GM19193 (cell line): ENCODE results near the gene SRCIN1.

Experiments
- POLR2A ChIP-seq: IDR thresholded peaks from 4 replicates; pipeline ENCODE4 v1.6.1; 2011; ENCODE audit not compliant: insufficient read depth, insufficient read length; ENCODE audit errors: extremely low read depth

Gene SRCIN1

GRCh38 chr17:38604479-38605403, 1.0 kb downstream of the SRCIN1 start:
- TF ChIP-seq POLR2A = no peak

DNA sequence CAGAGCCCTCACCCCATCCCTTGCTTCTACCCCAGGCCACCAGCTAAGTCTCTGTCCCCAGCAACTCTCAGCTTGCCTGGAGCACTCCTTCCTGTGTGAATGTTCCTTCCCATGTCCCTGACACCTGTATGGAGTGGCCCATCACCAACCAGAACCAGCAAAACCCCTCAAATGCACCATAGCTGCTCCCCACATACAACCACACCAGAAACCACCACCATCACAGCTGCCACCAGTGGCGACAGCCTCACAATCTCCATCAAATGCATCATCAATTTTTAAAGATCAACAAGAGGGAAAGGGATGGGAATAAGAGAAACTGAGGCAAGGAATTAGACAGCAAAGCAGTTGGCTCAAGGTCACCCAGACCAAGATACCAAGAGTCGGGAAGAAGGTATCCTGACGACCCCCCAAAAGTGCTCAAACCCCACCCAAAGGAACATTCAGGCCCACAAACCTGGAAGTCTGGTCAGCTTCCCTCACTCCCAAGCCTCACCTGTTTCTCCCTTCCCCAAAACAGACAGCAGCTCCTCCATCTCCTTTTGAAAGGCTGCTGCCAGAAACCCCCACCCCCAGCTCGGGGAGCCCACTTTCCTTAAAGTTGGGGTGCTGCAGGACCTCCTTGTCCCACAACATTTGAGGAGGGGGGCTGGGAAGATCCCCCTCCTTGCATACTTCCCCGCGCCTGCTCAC, 1.8 kb downstream of the SRCIN1 start:
- TF ChIP-seq POLR2A = no peak

GRCh38 chr17:38602956-38603785, 2.6 kb downstream of the SRCIN1 start:
- TF ChIP-seq POLR2A = no peak

- TF ChIP-seq POLR2A = no peak
Observed at GRCh38 chr17:38602453-38602852, 3.3 kb downstream of the SRCIN1 start.

DNA sequence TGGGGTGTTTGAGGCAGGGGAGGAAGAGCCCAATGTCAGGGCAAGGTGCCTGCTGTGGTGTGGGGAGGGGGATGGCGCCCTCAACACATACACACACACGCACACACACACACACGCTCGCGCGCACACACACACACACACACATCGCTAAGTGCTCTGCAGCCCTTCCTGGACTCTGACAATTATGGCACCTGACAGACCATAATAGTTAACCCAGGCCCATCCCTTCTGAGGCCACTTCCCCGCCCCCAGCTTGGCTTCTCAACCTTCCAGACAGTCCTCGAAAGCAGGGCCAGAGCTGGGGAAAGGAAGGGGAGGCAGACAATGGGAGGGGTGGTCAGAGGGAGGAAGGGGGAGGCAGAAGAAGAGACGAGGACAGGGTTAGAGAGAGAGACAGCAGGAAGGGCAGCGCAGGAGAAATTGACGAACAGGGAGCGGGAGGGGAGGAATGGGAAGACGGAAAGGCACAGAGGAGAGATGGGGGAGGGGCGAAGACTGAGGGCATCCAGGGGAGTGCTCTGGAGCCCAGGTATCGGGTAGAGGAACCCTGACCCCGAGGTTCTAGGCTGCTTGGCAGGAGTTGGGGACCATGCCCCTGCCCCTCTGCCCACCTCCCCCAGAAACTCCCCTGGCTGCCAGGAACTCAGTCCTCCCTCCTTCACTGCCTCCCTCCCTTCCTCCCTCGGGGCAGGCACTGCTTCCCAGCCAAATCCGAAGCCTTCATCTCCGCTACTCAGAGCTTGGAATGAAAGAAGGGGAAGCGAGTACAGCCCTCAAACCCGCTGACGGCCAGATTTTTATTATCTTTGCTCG, 4.0 kb downstream of the SRCIN1 start:
- TF ChIP-seq POLR2A = no peak

DNA sequence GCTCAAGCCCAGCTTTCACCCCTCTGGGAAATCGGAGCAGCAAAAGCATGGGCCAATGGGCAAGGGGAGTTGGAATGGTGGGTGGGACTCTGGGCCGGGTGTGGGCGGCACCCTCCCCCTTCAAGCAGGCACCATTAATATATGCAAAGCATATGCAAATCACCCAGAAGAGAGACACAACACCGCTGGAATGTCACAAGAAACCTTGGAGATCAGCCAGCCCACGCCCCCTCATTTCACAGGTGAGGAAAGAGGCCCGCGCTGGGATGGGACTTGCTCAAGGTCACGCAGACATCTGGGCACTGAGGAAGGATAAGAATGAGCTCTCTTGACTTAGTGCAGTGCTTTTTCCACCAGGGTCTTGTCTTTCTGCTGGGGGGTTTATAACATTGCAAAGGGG, 4.8 kb downstream of the SRCIN1 start:
- no peak for TF ChIP-seq POLR2A

DNA sequence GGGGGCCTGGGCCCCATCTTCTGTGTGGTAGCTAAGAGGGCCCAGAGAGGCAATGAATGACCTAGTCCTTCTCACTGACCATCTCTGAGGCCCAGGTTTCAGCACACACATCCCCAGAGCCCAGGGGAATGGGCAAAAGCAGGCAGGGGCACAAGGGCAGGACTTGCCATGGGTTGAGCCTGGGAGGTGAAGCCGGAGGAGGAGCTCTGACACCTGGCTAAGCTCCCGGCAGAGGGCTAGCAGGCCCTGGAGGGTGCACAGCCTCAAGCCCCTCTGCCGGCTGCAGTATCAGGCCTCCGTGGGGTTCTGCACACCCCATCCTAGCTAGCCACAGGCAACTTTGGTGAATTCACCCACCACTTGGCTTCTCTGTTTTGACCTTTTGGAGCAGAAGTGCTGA, 5.3 kb downstream of the SRCIN1 start:
- TF ChIP-seq POLR2A = no peak

DNA sequence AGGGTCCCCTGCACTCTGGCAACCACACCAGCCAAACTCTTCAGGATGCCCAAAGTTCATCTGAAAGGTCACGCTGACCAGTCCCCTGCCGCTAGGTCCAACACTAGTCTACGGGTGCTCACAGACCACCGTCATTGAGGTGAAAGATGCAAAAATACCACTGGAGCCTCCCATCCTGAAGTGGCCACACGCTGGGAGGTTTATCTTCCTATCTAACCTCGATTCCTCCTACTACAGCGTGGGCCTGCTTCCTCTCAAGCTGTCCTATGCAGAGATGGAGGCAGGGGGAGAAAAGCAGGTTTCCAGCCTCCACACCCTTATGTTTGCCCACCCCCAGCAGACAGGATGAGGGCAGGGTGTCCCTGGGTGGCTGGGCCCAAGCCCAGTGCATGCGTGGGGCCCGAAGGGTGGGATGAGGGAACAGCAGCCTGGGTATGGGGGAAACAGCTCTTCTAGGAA, 6.3 kb downstream of the SRCIN1 start:
- no peak for TF ChIP-seq POLR2A

- TF ChIP-seq POLR2A = no peak
Observed at GRCh38 chr17:38598995-38599394, 6.8 kb downstream of the SRCIN1 start.

- no peak for TF ChIP-seq POLR2A
Observed at GRCh38 chr17:38598536-38598935, 7.2 kb downstream of the SRCIN1 start.

DNA sequence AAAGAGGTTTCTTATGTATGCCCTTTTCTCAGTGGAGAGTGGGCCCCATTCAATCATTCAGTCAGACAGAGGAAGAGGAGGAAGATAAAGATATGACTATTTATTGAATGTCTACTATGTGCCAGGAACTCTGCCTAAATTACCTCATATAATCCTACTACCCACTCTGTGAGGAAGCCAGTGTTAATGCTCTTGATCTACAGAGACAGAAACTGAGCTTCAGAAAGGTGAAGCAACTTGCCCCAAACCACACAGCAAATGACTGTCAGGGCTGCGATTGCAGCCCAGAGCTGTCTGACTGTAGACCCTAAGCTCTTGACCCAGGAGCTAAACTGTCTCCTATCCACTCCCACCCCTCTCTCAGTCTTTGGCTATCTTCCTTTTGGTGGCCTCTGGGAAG, 8.4 kb downstream of the SRCIN1 start:
- no peak for TF ChIP-seq POLR2A

DNA sequence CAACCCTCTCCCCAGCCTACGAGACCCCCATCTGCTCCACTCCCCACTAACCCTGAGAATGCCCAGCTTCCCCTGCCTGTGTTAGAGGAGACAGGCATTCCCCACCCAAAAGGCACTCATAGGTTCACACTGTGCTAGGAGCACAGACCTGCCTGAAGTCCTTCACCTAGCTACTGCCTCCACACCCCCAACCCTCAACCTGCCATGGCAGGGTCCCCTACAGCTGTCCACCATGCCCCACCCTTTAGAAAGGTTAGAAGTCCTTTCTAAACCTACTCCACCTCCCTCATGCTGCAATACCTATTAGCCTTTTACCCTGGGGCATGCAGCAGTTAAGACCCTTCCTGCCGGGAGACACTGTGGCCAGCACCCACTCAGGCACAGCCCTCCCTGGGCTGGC, 9.1 kb downstream of the SRCIN1 start:
- no peak for TF ChIP-seq POLR2A

- no peak for TF ChIP-seq POLR2A
Observed at GRCh38 chr17:38595892-38596291, 9.9 kb downstream of the SRCIN1 start.

DNA sequence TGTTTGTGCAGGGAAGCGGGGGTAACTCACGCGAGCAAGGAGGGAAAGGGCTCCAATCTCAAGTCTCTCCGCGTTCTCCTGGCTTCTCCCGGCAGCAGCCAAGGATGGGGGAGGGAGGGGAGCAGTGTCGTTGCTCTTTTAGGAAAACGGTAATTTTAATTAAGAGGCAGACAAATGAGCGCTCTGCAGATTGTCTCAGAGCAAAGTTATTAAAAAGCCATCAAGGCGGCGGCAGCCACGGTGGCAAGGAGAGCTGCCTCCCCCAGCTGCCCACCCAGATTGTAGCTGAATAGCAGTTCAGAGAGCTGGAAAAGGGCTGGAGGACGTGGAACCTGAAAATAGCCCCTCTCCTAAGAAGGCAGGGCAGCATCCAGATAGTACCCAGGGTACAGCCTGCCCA, 11.6 kb downstream of the SRCIN1 start:
- TF ChIP-seq POLR2A = no peak

DNA sequence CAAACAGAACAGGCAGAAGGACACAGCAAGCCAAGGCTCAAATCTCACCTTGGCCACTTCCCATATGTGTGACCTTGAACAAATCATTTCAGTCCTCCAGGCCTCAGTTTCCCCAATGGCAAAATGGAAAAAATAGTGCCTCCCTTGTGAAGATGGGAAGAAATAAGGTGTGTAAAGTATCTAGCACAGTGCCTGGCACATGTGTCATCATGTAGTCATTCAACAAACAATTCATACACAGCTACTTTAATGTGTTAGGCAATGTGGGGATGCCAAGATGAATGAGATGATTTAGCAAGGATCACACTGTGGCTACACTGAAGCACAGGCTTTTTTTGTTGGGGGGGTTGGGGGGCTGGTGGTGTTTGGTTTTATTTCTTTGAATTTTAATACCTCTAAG, 13.3 kb downstream of the SRCIN1 start:
- no peak for TF ChIP-seq POLR2A

DNA sequence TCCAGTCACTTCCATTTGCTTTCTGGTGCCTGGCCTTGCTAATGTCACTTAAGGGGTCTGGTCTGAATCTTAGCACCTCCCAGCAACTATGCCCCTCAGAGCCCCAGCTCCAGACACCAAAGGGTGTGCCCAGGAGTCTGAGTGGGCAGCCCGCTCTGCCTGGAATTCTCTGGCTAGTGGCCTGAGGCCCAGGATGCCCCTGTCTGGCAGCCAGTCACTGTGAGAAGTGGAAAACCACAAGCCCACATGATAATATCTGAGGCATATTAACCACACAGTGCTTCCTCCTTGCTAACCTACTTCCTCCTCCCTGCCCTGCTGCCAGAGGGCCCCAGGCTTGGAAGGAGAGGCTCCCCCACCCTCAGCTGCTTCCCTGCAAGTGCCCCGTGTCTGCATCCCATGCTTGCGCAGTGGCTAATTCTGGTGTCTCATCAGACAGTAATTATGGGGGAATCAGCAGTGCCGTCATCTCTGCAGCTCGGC, 14.0 kb downstream of the SRCIN1 start:
- TF ChIP-seq POLR2A = no peak
